Measurements from ENCODE around the gene TRIM28.
"Not testable (repeated sequence)": the region's sequence is repeated elsewhere in the genome, so short reads cannot be mapped to it uniquely, and the experiment has no call there.

The TRIM28 gene

DNA sequence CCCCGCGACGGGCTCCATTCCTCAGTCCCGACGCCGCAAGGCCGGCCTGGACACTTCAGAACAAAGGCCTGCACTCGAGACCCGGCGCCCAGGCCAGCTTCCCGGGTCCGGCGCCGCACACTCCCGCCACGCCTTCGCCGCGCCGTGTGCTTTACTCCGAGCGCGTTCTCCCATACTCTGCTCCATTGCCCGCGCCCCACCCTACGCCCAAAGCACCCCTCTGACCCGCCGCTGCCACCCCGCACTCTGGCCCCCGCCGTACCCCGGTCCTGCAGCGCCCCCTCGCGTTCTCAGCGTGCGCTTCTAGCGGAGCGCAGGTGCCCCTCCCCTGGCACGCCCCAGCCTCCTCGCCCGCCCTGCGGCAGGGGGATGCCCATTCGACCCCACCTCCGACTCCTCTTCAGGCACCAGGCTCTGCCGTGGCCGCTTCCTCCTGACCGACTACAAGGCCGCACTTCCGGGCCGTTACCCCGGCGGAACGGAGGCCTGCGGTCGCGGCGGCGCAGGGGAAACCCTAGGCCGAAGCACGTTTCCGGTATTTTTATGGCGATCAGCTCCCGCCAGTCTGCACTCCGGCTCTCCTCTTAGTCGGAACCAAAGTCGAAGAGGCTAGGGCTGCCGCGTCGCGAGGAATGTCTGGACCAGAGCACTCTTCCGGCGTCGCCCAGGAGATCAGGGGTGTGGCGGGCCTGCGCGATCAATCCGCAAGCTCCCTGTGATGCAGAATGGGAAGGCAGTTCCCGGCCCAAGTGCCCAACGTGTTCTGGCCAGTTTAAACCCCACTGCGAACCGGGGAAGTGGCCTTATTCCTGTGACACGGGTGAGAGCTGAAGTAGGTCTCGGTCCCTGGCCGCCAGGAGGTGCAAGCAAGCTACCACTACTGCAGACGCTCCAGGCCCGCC, 24.3 kb upstream of the TRIM28 start, which contains the start of gene ZBTB45:
Gene ZBTB45 (minus strand): TSS at position 456 of the 902 bp plus-strand sequence. CDS start 2,137 bp downstream, outside the sequence.
- peak; percentile 97 for DNase-seq

DNA sequence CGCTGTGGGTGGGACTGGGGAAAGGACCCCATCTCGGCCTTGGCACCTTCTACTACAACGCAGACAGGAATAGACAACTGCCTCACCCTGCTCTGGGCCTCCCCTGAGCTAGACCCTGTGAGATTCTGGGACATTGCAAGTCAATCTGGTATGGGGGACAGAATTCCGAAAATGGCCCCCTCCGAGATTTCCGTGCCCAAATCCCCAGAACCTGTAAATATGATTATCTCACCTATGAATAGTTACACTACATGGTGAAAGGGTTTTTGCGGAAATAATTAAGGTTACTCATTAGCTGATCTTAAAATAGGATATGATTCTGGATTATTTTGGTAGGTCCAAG, 23.6 kb upstream of the TRIM28 start:
- no peak for DNase-seq

DNA sequence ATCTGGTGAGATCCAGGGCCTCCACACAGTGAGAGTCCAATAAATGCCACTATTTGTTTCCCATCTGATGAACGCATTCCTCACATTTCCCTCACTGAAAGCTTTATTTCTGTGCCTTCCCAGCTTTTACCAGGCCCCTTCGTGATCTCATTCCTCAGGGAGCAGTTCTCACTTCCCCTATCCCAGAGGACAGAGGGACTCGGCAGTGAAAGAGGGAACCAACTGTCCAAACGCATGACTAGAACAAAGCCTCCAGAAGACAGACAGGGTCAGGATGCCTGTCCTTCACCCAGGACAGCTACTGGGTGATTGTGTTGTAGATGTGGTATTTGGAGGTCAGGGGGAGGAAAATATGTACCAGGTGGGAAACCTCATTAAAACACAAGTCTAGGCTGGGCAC, 22.2 kb upstream of the TRIM28 start:
- no peak for DNase-seq

DNA sequence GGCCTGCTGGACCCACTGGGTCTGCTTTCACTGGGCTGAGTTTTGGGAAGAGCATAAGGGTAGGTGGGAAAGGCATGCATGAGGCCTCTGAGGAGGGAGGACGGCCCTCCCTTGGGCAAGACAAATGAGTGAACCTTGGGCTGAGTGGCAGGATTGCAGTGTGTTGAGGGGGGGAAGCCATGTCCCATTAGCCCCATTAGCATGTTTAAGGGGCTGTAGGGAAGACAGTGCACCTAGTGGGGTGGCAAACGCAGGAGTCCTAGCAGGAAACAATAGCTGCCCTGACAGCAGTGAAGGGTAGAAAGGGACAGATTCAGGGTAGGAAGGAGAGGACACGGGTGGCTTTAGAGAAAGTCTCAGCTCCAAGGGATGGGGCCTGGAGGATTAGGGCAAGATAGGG, 21.2 kb upstream of the TRIM28 start:
- DNase-seq: no peak

DNA sequence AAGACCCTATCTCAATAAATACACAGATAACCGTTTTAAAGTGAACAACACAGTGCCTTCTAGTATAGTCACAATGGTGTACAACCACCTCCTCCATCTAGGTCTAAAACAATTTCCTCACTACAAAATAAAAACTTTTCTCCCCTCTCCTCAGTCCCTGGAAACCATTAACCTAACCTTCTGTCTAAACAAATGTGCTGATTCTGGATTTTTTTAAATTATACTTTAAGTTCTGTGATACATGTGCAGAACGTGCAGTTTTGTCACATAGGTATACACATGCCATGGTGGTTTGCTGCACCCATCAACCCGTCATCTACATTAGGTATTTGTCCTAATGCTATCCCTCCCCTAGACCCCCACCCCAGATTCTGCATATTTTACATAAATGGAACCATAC, 14.5 kb upstream of the TRIM28 start:
- DNase-seq: no peak

DNA sequence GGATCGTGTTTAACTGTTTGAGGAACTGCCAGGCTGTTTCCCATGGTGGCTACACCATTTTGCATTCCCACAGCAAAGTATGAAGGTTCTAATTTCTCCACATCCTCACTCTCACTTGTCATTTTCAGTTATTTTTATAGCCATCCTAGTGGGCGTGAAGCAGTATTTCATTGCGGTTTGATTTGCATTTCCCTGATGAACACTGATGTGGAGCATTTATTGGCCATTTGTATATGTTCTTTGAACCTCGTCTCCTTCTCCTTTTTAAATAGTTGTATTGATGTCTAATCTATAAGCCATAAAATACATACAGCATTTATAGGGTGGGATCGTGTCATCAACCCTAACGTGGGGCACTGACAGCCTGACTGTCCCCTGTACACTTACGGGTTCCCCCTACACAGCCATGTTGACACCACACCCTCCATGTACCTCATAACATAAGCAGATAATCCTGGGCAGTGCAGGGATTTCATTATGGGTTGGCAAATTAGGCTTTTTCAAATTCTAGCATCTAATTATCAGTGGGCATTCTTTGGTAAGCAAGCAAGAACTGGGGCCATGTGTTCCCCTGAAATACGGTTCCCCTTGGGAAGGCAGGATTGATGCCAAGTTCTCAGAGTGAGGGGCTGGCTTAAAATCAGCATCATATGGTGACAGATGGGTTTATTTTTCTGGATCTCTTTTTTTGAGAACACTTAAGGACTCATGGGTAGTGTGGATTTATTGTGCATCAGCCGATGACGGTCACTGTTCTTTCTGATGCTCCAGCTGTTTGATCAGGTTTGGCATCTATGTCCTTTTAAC, 12.6 kb upstream of the TRIM28 start:
- DNase-seq: no peak

DNA sequence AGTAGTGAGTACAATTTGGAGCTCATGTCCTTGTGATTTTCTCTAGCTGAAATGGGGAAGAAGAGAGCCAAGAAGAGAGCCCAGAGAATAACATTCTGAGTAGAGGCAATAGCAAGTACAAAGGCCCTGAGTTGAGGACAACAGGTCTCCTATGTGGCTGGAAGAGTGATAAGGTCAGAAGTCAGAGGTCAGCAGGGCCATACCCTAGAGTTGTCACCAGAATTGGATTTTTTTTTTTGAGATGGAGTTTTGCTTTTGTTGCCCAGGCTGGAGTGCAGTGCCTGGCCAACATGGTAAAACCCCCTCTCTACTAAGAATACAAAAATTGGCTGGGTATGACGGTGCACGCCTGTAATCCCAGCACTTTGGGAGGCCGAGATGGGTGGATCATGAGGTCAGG, 8.0 kb upstream of the TRIM28 start:
- no peak for DNase-seq

DNA sequence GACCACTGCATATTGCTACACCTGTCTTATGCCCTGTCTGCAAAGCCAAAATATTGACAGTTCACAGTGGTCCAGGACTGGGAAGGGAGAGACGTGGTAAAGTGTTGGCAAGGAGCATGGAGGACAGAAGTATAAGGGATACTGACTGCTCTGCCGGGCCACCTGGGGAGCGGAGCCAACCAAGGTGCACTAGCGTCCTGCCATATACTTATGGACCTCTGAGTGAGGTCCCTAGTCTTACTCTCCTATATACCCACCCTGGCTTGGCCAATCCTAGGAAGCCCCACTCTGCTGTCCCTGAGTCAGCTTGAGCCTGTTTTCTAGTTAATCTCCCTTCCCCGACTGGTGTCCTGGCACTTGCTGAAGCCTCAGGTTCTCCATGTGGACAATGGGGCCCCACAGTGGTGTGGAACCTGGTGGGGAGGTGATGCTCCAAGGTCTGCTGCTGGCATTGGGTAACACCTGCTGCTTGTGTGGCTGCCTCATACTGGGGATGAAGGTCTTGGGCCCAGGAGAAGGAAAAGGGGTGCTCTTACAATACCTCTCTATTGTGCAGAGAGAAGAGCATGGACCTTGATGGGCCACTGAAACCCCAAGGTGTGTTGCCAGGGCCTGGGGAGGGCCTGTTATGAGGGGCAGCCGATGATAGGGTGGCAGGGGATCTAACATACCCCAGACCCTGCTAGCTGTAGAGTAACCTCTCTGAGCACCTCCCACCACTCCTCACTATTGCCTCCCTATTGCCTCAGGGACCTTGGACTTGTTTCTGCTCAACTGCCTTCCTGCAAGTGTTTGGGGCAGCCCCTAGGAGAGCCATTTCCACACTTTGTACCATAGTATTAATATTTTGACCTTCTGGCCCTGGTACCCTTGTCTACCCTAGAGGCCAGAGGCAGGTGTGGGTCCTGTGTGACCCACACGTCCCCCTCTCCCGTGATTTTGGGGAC, 6.7 kb upstream of the TRIM28 start:
- no peak for DNase-seq

DNA sequence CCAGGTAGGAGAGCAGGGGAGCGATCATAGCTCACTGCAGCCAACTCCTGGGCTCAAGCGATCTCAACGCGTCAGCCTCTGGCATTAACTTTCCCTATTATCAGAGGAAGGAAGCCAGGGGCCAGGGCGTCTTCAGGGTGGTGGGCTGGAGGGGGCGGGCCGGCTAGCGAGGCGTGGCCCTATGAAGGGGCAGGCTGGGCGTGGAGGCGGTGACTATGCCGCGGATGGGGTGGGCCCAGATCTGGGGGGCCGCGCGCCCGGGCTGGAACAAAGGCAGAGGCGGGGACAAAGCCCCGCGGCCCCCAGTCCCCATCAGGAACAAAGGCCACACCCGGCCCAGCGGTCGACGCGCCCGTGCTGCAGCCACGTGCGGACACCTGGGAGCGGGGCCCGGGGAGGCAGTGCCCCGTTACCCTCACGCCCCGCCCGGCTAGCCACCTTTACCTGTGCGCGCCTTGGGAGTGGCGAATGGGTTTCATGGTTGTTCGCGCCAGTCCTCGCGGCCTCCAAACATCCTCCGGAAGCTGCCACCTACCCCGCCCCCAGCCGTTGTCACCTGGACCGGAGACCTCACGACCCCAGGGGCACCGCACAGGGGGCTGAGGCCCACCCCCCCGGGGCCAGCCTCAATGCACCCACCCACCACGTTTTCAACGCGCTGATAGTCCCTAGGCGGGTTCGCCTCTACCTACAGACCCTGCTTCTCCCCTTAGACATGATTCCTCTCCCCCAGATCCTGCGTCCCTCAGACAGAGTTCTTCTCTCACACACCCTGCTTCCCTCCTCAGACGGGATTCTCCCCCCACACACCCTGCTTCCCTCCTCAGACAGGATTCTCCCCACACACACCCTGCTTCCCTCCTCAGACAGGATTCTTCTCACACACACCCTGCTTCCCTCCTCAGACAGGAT, 5.4 kb upstream of the TRIM28 start:
- DNase-seq: no peak

DNA sequence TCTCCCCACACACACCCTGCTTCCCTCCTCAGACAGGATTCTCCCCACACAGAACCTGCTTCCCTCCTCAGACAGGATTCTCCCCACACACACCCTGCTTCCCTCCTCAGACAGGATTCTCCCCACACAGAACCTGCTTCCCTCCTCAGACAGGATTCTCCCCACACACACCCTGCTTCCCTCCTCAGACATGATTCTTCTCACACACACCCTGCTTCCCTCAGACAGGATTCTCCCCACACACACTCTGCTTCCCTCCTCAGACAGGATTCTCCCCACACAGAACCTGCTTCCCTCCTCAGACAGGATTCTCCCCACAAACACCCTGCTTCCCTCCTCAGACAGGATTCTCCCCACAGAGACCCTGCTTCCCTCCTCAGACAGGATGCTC, 4.7 kb upstream of the TRIM28 start:
- DNase-seq: not testable (repeated sequence)

DNA sequence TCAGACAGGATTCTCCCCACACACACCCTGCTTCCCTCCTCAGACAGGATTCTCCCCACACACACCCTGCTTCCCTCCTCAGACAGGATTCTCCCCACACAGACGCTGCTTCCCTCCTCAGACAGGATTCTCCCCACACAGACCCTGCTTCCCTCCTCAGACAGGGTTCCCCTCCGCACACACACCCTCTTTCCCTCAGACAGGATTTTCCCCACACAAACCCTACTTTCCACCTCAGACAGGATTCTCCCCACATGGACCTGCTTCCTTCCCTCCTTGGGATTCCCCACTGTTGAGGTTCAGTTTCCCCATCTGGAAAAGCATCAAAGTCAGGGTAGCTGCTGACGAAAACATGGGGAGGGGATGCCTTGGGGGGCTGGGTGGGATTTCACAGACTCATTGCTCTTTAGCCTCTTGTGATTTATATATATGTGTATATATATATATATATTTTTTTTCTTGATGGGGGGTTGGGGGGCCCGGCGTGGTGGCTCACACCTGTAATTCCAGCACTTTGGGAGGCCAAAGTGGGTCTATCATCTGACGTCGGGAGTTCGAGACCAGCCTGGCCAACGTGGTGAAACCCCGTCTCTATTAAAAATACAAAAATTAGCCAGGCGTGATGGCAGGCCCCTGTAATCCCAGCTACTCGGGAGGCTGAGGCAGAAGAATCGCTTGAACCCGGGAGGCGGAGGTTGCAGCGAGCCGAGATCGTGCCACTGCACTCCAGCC, 1.1 kb upstream of the TRIM28 start:
- not testable (repeated sequence) for DNase-seq

DNA sequence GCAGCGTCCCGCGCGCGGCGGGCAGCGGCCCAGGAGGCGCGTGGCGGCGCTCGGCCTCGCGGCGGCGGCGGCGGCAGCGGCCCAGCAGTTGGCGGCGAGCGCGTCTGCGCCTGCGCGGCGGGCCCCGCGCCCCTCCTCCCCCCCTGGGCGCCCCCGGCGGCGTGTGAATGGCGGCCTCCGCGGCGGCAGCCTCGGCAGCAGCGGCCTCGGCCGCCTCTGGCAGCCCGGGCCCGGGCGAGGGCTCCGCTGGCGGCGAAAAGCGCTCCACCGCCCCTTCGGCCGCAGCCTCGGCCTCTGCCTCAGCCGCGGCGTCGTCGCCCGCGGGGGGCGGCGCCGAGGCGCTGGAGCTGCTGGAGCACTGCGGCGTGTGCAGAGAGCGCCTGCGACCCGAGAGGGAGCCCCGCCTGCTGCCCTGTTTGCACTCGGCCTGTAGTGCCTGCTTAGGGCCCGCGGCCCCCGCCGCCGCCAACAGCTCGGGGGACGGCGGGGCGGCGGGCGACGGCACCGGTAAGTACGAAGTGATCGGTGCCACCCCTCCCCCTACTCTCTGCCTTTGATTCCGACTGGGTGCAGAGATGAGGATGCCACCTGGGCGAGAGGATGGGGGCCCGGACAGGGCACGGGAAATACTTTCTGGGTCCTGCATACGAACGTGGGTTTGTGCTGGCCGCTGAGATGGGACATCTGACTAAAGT, 874 bp downstream of the TRIM28 start:
- peak; percentile 63 for DNase-seq

DNA sequence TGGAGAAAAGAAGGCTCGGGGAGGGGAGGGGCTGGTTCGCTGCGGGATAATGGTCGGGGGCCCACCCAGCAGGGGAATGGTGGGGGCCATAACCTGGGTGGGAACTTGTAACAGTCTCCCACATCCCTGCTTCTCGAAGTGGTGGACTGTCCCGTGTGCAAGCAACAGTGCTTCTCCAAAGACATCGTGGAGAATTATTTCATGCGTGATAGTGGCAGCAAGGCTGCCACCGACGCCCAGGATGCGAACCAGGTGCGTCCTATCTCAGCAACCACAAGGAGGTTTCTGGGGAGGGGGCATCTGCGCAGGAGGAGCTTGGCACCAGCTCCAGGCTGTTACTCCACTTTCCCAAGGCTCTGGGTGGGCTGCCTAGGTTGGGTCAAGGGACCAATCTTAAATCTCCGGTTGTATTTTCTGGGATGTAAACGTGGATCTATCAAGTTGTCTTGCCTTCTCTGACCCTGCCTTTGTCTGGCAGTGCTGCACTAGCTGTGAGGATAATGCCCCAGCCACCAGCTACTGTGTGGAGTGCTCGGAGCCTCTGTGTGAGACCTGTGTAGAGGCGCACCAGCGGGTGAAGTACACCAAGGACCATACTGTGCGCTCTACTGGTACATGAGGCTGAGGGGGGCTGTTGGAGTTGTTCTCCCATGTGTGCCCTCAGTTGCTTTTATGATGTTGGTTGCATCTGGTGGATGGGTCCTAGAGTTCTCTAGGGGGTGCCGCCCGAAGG, 1.6 kb downstream of the TRIM28 start:
- no peak for DNase-seq

DNA sequence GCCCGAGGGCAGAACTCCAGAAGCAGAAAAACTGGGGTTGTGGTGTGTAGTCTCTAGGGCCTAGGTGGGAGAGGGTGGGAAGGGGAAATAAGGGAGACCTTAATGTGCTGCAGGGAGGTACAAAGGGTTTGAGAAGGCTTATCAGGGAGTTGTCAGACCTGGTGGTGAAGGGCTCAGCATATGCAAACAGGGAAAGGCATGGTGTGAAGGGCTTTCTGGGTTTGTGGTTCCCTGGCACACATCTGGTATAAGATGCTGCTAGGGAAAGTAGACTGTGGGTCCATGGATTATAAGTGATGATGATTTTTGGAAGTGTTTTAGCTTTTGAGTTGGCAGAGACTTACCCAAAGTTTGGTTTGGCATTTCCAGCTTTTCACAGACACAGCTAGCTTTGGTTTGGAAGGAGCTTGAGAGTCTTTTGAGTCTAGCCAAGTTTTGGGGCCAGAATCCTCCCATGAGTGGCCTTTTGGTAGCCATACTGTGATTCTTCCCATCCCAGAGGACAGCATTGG, 2.2 kb downstream of the TRIM28 start:
- DNase-seq: no peak

DNA sequence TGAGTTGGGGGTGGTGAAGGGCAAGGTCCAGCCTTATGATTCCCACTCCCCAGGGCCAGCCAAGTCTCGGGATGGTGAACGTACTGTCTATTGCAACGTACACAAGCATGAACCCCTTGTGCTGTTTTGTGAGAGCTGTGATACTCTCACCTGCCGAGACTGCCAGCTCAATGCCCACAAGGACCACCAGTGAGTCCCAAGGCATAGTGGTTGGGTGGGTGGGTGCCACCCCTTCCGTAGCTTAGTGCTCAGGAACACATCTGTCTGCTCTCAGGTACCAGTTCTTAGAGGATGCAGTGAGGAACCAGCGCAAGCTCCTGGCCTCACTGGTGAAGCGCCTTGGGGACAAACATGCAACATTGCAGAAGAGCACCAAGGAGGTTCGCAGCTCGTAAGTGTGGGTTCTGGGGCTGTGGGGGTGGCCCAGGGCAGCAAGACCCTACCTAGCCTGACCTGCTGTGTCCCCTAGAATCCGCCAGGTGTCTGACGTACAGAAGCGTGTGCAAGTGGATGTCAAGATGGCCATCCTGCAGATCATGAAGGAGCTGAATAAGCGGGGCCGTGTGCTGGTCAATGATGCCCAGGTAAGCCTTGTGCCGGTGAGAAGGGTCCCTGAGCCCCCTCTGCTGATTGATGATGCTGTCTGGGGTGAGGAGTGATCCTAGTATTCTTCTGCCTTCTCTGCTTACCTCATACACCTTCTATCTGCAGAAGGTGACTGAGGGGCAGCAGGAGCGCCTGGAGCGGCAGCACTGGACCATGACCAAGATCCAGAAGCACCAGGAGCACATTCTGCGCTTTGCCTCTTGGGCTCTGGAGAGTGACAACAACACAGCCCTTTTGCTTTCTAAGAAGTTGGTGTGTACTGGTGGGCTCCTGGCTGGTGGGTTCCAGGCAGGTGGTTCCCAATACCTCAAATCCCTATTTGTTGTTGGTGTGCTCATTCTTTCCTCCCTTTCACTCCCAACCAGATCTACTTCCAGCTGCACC, 3.8 kb downstream of the TRIM28 start:
- no peak for DNase-seq

DNA sequence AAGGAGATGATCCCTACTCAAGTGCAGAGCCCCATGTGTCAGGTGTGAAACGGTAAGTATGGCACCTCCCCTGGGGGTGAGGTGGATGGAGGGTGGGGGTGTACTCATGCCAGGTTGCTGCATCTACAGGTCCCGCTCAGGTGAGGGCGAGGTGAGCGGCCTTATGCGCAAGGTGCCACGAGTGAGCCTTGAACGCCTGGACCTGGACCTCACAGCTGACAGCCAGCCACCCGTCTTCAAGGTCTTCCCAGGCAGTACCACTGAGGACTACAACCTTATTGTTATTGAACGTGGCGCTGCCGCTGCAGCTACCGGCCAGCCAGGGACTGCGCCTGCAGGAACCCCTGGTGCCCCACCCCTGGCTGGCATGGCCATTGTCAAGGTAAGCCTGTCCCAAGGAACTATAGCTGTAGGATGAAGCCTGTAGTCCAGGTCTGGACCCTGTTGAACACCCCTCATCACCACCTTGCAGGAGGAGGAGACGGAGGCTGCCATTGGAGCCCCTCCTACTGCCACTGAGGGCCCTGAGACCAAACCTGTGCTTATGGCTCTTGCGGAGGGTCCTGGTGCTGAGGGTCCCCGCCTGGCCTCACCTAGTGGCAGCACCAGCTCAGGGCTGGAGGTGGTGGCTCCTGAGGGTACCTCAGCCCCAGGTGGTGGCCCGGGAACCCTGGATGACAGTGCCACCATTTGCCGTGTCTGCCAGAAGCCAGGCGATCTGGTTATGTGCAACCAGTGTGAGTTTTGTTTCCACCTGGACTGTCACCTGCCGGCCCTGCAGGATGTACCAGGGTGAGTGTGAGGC, 5.2 kb downstream of the TRIM28 start:
- no peak for DNase-seq

Measured in fibroblast of skin of back (primary cell).